Fibroblast of lung (primary cell): ENCODE measurements around the gene SYMPK.

Experiments
- EZH2 ChIP-seq: IDR thresholded peaks from 2 replicates; pipeline ENCODE4 v1.5.1; 2012; ENCODE audit warnings: low read length, control low read depth, mild to moderate bottlenecking; ENCODE audit errors: missing control alignments
- TF ChIP-seq, protein P1 (sequence below), 2 donors: IDR thresholded peaks in 1 of 2; conservative IDR thresholded peaks in 1 of 2; 1 replicate in 1 of 2; 2 replicates in 1 of 2; pipeline ENCODE4 v1.5.1; 2011 to 2012; ENCODE audit warnings: low read length in 2 of 2, control low read depth in 1 of 2, inconsistent platforms in 1 of 2, low read depth in 1 of 2, mild to moderate bottlenecking in 1 of 2

GRCh38 chr19:45766869-45767346 is 96.0 kb downstream of the SYMPK start:
- TF ChIP-seq, protein P1, sequence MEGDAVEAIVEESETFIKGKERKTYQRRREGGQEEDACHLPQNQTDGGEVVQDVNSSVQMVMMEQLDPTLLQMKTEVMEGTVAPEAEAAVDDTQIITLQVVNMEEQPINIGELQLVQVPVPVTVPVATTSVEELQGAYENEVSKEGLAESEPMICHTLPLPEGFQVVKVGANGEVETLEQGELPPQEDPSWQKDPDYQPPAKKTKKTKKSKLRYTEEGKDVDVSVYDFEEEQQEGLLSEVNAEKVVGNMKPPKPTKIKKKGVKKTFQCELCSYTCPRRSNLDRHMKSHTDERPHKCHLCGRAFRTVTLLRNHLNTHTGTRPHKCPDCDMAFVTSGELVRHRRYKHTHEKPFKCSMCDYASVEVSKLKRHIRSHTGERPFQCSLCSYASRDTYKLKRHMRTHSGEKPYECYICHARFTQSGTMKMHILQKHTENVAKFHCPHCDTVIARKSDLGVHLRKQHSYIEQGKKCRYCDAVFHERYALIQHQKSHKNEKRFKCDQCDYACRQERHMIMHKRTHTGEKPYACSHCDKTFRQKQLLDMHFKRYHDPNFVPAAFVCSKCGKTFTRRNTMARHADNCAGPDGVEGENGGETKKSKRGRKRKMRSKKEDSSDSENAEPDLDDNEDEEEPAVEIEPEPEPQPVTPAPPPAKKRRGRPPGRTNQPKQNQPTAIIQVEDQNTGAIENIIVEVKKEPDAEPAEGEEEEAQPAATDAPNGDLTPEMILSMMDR (conservative IDR thresholded peaks at IDR 0.05 in 1 of 2, IDR thresholded peaks at IDR 0.05 in 1 of 2; ENCODE audit: low read depth in 1 of 2, low read length in 2 of 2) = no peak
- no peak for TF ChIP-seq EZH2
